ENCODE results near the gene PFKL. TPM values are rescaled to one million over a fixed set of nuclear protein-coding genes. Genes with fewer than 3 reads are reported as not detected.
A peak's percentile ranks its signal among the peaks of the same experiment; 100 is the strongest.

Gene PFKL
- total and polyA plus RNA-seq, 11 donors, result 34.0 to 85.1 (median 46.1) TPM

- no peak overlapping the region for H3K4me3 ChIP-seq
- H3K4me1 ChIP-seq, result peaks cover 0 to 11% (median 6%) of the 10 kb centered on the region in 12 donors
- no peak for TF ChIP-seq POLR2A (IDR thresholded peaks at IDR 0.05)
- no peak for TF ChIP-seq CTCF (IDR thresholded peaks at IDR 0.05)
- DNase-seq (no peak), ATAC-seq (no peak)
- WGBS, 4 donors, result 87 to 93% (median 91%) methylated on average over 16 to 26 of the region's 26 CpGs
- no peaks in the 10 kb centered on the region for H3K9me3 ChIP-seq
- no peaks in the 10 kb centered on the region for H3K27me3 ChIP-seq
- intact Hi-C loops (cut with DNase I), result loop anchor here in 1 of 10 donors (10.0 kb wide), 1 partner anchor 120 kb away; the partner anchor contains the start of gene LRRC3
- H3K27ac ChIP-seq, result no peak overlapping the region
- H3K36me3 ChIP-seq, result peaks cover 0 to 41% (median 24%) of the 10 kb centered on the region in 9 donors
Measured at GRCh38 chr21:44334329-44335030, 34.6 kb downstream of the PFKL start.

- no peak for TF ChIP-seq POLR2A (IDR thresholded peaks at IDR 0.05)
- TF ChIP-seq CTCF (IDR thresholded peaks at IDR 0.05), result no peak
- Histone ChIP-seq H3K36me3 (peaks cover 0 to 36% (median 24%) of the 10 kb centered on the region in 9 donors), H3K9me3 (no peaks in the 10 kb centered on the region), H3K27me3 (no peaks in the 10 kb centered on the region), H3K4me1 (peaks cover 3 to 19% (median 14%) of the 10 kb centered on the region in 12 donors), H3K27ac (no peak overlapping the region), H3K4me3 (no peak overlapping the region)
- DNase-seq (no peak), ATAC-seq (no peak)
- intact Hi-C loops (cut with DNase I), result loop anchor here in 3 of 10 donors (2.0 to 10.0 kb wide), 3 partner anchors 25 to 119 kb away; partner anchors contain the start of gene LRRC3 (in 1 of the 3)
- 88 to 96% (median 93%) methylated on average over 22 to 23 of the region's 24 CpGs for whole genome bisulfite sequencing, 4 donors
Measured at GRCh38 chr21:44335266-44336059, 35.6 kb downstream of the PFKL start.

GRCh38 chr21:44337449-44337848, 37.6 kb downstream of the PFKL start:
- intact Hi-C loops (cut with DNase I), result loop anchor here in 3 of 10 donors (2.0 to 10.0 kb wide), 3 partner anchors 27 to 117 kb away; partner anchors contain the start of gene LRRC3 (in 1 of the 3)
- peak overlapping the region in 7 of 12 donors; percentile 50 to 97 (median 76) for H3K27ac ChIP-seq

More at GRCh38 chr21:44337449-44337848, 37.6 kb downstream of the PFKL start:
- 72 to 84% (median 81%) methylated on average over 3 of the region's 3 CpGs for WGBS, 4 donors
- no peak for ATAC-seq
- Histone ChIP-seq H3K4me1 (peaks cover 3 to 19% (median 14%) of the 10 kb centered on the region in 12 donors), H3K9me3 (no peaks in the 10 kb centered on the region), H3K4me3 (no peak overlapping the region), H3K27me3 (no peaks in the 10 kb centered on the region), H3K36me3 (peaks cover 0 to 28% (median 14%) of the 10 kb centered on the region in 9 donors)
- DNase-seq, result no peak
- TF ChIP-seq CTCF (IDR thresholded peaks at IDR 0.05), result no peak
- no peak for TF ChIP-seq POLR2A (IDR thresholded peaks at IDR 0.05)
